Lower leg skin (tissue), 3 donors: ENCODE data around the gene PHOX2B.

Experiments used
- POLR2A ChIP-seq, 2 donors: fragments of 450-650 bp; IDR thresholded peaks; one replicate each; pipeline ENCODE4 v1.6.1; 2016 to 2017; ENCODE audit warnings: antibody characterized with exemption in 2 of 2, mild to moderate bottlenecking in 1 of 2, moderate library complexity in 1 of 2
- TF ChIP-seq, protein P1 (sequence below), 3 donors: fragments of 450-650 bp; IDR thresholded peaks; one replicate each; pipeline ENCODE4 v1.5.1; 2016; ENCODE audit warnings: antibody characterized with exemption in 3 of 3, mild to moderate bottlenecking in 3 of 3, moderate library complexity in 2 of 3

- TF ChIP-seq POLR2A (IDR thresholded peaks at IDR 0.05) = no peak
- TF ChIP-seq, protein P1, sequence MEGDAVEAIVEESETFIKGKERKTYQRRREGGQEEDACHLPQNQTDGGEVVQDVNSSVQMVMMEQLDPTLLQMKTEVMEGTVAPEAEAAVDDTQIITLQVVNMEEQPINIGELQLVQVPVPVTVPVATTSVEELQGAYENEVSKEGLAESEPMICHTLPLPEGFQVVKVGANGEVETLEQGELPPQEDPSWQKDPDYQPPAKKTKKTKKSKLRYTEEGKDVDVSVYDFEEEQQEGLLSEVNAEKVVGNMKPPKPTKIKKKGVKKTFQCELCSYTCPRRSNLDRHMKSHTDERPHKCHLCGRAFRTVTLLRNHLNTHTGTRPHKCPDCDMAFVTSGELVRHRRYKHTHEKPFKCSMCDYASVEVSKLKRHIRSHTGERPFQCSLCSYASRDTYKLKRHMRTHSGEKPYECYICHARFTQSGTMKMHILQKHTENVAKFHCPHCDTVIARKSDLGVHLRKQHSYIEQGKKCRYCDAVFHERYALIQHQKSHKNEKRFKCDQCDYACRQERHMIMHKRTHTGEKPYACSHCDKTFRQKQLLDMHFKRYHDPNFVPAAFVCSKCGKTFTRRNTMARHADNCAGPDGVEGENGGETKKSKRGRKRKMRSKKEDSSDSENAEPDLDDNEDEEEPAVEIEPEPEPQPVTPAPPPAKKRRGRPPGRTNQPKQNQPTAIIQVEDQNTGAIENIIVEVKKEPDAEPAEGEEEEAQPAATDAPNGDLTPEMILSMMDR (IDR thresholded peaks at IDR 0.05) = no peak
These were observed 48.7 kb upstream of the PHOX2B start for GRCh38 chr4:41797260-41797659.
